ENCODE measurements around the gene CELF2.

DNA sequence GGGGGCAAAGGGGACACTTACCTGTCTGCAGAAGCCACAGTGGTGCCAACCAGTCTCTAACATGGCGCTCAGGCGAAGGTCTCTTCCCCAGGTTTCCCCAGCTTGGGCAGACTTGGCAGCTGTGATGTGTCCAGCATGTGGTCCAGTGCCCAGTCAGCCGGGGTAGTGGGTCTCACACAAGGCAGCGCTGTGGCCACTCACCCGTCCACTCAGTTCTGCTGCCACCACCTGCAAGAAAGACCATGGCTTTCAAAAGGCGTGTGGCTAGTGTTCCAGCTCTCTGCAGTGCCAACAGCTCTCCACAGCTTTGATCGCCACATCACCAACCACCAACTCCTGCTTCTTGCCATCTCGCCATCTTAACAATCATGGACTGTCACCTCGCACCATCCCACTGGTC lies 334.1 kb downstream of the CELF2 start:
- TF ChIP-seq, protein P1, sequence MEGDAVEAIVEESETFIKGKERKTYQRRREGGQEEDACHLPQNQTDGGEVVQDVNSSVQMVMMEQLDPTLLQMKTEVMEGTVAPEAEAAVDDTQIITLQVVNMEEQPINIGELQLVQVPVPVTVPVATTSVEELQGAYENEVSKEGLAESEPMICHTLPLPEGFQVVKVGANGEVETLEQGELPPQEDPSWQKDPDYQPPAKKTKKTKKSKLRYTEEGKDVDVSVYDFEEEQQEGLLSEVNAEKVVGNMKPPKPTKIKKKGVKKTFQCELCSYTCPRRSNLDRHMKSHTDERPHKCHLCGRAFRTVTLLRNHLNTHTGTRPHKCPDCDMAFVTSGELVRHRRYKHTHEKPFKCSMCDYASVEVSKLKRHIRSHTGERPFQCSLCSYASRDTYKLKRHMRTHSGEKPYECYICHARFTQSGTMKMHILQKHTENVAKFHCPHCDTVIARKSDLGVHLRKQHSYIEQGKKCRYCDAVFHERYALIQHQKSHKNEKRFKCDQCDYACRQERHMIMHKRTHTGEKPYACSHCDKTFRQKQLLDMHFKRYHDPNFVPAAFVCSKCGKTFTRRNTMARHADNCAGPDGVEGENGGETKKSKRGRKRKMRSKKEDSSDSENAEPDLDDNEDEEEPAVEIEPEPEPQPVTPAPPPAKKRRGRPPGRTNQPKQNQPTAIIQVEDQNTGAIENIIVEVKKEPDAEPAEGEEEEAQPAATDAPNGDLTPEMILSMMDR (IDR thresholded peaks at IDR 0.05): no peak
- TF ChIP-seq POLR2AphosphoS5 (IDR thresholded peaks at IDR 0.05; ENCODE audit: insufficient read depth in 1 of 2, low read depth in 1 of 2) (no peak), POLR2A (IDR thresholded peaks at IDR 0.05) (no peak)

Data from vagina (tissue), 2 donors.